Measurements from ENCODE around the gene CGB1. TPM values are rescaled to one million over a fixed set of nuclear protein-coding genes. Genes with fewer than 3 reads are reported as not detected.

CGB1 gene
- polyA plus RNA-seq, 2 of the 4 experiments (the other 2 are of a cell fraction), result 0.13 TPM; not detected in 1

DNA sequence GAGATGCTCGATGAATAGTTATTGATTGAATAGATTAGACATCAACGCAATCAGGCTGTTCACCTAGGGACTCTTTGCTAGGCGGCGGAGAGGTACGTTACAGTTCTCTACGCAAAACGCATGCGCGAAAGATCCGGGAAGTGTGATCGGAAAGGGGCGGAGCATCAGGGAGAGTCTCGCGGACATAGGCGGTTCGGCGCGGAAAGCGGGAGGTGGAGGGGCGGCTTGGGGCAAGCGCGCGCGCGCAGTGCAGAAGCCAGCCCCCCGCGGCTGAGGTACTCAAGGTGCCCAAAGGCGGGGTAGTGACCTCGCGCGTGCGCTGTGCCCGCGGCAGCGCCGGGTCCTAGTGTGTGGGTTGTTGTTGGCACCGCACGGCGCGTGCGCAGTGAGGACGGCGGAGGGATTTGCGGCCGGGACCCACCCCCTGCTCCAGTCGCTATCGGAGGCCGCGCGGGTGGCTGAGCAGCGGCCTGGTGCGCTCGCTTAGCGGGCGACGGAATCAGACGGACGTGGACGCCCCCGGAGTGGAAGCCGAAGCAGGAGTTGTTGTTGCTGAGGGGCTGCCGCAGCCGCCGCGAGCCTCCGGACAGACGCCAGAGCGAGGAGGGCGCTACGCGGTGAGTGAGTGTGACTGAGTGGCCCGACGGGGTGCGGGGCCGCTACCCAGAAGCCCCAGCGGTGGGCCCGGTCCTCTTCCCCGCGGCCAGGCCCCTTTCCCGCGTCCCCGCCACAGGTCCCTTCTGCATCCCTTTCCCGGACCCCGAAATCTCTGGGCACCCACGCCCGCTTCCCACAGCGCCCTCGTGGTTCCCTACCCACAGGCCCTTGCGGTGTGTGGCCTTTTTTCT lies 48.5 kb upstream of the CGB1 start, which contains the start of gene SNRNP70 (continued):
- TF ChIP-seq, protein P1, sequence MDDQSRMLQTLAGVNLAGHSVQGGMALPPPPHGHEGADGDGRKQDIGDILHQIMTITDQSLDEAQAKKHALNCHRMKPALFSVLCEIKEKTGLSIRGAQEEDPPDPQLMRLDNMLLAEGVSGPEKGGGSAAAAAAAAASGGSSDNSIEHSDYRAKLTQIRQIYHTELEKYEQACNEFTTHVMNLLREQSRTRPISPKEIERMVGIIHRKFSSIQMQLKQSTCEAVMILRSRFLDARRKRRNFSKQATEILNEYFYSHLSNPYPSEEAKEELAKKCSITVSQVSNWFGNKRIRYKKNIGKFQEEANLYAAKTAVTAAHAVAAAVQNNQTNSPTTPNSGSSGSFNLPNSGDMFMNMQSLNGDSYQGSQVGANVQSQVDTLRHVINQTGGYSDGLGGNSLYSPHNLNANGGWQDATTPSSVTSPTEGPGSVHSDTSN (IDR thresholded peaks at IDR 0.05), result peak; percentile 92
- TF ChIP-seq NR3C1 (IDR thresholded peaks at IDR 0.05) (no peak), TP53 (CRISPR knock-in tag; IDR thresholded peaks at IDR 0.05) (peak; percentile 92), RCOR1 (IDR thresholded peaks at IDR 0.05; ENCODE audit: low read depth, low read length) (no peak), CHD2 (IDR thresholded peaks at IDR 0.05; ENCODE audit: low read length, partially characterized antibody) (peak; percentile 88), HEYL (CRISPR knock-in tag; IDR thresholded peaks at IDR 0.05) (no peak), CEBPB (IDR thresholded peaks at IDR 0.05) (peak in 1 of 2 experiments; percentile 25; a peak in 1 of 4 replicates), JUNB (IDR thresholded peaks at IDR 0.05) (no peak), FOSL2 (IDR thresholded peaks at IDR 0.05) (no peak), FOSL2 (CRISPR knock-in tag; IDR thresholded peaks at IDR 0.05) (peak; percentile 36; the same call in 1 of the 2 replicates), FOSB (CRISPR knock-in tag; IDR thresholded peaks at IDR 0.05) (no peak), MAFK (IDR thresholded peaks at IDR 0.05; ENCODE audit: partially characterized antibody) (no peak), RNF2 (IDR thresholded peaks at IDR 0.05; ENCODE audit: borderline replicate concordance, low read depth) (no peak), JUN (IDR thresholded peaks at IDR 0.05) (peak; percentile 95 to 98), HOXA7 (CRISPR knock-in tag; IDR thresholded peaks at IDR 0.05) (peak; percentile 44; the same call in 1 of the 2 replicates), GATA3 (IDR thresholded peaks at IDR 0.05; ENCODE audit: borderline replicate concordance) (peak; percentile 44; the same call in 1 of the 2 replicates), POLR2A (IDR thresholded peaks at IDR 0.05; ENCODE audit: low read length) (peak; percentile 94), KDM5A (IDR thresholded peaks at IDR 0.05) (no peak), MAZ (IDR thresholded peaks at IDR 0.05; ENCODE audit: borderline replicate concordance, low read depth, low read length) (no peak)
- TF ChIP-seq, protein P2, sequence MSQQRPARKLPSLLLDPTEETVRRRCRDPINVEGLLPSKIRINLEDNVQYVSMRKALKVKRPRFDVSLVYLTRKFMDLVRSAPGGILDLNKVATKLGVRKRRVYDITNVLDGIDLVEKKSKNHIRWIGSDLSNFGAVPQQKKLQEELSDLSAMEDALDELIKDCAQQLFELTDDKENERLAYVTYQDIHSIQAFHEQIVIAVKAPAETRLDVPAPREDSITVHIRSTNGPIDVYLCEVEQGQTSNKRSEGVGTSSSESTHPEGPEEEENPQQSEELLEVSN (IDR thresholded peaks at IDR 0.05; ENCODE audit: borderline replicate concordance, low read depth), result peak; percentile 77
- TF ChIP-seq, protein P3, sequence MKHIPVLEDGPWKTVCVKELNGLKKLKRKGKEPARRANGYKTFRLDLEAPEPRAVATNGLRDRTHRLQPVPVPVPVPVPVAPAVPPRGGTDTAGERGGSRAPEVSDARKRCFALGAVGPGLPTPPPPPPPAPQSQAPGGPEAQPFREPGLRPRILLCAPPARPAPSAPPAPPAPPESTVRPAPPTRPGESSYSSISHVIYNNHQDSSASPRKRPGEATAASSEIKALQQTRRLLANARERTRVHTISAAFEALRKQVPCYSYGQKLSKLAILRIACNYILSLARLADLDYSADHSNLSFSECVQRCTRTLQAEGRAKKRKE (CRISPR knock-in tag; IDR thresholded peaks at IDR 0.05; ENCODE audit: low read depth), result peak; percentile 47; the same call in 1 of the 2 replicates
- TF ChIP-seq, protein P4, sequence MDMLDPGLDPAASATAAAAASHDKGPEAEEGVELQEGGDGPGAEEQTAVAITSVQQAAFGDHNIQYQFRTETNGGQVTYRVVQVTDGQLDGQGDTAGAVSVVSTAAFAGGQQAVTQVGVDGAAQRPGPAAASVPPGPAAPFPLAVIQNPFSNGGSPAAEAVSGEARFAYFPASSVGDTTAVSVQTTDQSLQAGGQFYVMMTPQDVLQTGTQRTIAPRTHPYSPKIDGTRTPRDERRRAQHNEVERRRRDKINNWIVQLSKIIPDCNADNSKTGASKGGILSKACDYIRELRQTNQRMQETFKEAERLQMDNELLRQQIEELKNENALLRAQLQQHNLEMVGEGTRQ (IDR thresholded peaks at IDR 0.05), result no peak; the same call in 1 of the 2 replicates
- TF ChIP-seq, protein P5, sequence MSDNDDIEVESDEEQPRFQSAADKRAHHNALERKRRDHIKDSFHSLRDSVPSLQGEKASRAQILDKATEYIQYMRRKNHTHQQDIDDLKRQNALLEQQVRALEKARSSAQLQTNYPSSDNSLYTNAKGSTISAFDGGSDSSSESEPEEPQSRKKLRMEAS (IDR thresholded peaks at IDR 0.05), result peak; percentile 96
- TF ChIP-seq, protein P6, sequence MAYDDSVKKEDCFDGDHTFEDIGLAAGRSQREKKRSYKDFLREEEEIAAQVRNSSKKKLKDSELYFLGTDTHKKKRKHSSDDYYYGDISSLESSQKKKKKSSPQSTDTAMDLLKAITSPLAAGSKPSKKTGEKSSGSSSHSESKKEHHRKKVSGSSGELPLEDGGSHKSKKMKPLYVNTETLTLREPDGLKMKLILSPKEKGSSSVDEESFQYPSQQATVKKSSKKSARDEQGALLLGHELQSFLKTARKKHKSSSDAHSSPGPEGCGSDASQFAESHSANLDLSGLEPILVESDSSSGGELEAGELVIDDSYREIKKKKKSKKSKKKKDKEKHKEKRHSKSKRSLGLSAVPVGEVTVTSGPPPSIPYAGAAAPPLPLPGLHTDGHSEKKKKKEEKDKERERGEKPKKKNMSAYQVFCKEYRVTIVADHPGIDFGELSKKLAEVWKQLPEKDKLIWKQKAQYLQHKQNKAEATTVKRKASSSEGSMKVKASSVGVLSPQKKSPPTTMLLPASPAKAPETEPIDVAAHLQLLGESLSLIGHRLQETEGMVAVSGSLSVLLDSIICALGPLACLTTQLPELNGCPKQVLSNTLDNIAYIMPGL (CRISPR knock-in tag; IDR thresholded peaks at IDR 0.05; ENCODE audit: borderline replicate concordance), result peak; percentile 95
